HG03066 (cell line): ENCODE data around the gene AXIN1.

ENCODE experiments used
- ATAC-seq: cut with Tn5 transposase; IDR thresholded peaks from one replicate; pipeline ENCODE4 v1.9.1; 2021; ENCODE audit warnings: low read depth; ENCODE audit not compliant: unreplicated experiment

Gene AXIN1

GRCh38 chr16:307691-308312 lies 44.7 kb downstream of the AXIN1 start:
- ATAC-seq = no peak

- ATAC-seq = no peak
These were observed 45.6 kb downstream of the AXIN1 start for GRCh38 chr16:306911-307370.

- no peak for ATAC-seq
These were observed 46.5 kb downstream of the AXIN1 start for GRCh38 chr16:305916-306626.

GRCh38 chr16:303760-304505 lies 48.6 kb downstream of the AXIN1 start:
- no peak for ATAC-seq

GRCh38 chr16:301950-302349 lies 50.6 kb downstream of the AXIN1 start:
- no peak for ATAC-seq

- ATAC-seq = no peak
These were observed 51.3 kb downstream of the AXIN1 start for GRCh38 chr16:301235-301634.

- ATAC-seq = no peak
These were observed 54.7 kb downstream of the AXIN1 start for GRCh38 chr16:297832-298231.

GRCh38 chr16:296806-297510 lies 55.6 kb downstream of the AXIN1 start:
- ATAC-seq = no peak

- ATAC-seq = no peak
These were observed 56.2 kb downstream of the AXIN1 start for GRCh38 chr16:296276-296675.

- ATAC-seq = no peak
These were observed 59.3 kb downstream of the AXIN1 start for GRCh38 chr16:293043-293775.

- ATAC-seq = no peak
These were observed 61.0 kb downstream of the AXIN1 start for GRCh38 chr16:291539-291938.

- ATAC-seq = no peak
These were observed 61.7 kb downstream of the AXIN1 start for GRCh38 chr16:290681-291405.

GRCh38 chr16:290015-290680 lies 62.4 kb downstream of the AXIN1 start:
- ATAC-seq = no peak

- ATAC-seq = no peak
These were observed 63.0 kb downstream of the AXIN1 start for GRCh38 chr16:289395-289997.

- ATAC-seq = no peak
These were observed 64.3 kb downstream of the AXIN1 start for GRCh38 chr16:287981-288920.

GRCh38 chr16:287298-287811 lies 65.2 kb downstream of the AXIN1 start:
- no peak for ATAC-seq

- no peak for ATAC-seq
These were observed 65.8 kb downstream of the AXIN1 start for GRCh38 chr16:286491-287297.
